Muscle layer of duodenum (tissue), 2 donors: ENCODE measurements around the gene RASGRP3.

Source experiments
- H3K27ac ChIP-seq: one replicate; pipeline ENCODE4 v1.7.0; 2013; ENCODE audit warnings: mild to moderate bottlenecking, low read length
- H3K27me3 ChIP-seq: one replicate; pipeline ENCODE4 v1.7.0; 2013; ENCODE audit warnings: low read depth, mild to moderate bottlenecking, control low read depth, low read length
- H3K36me3 ChIP-seq, 2 donors: one replicate each; pipeline ENCODE4 v1.7.0; 2013; ENCODE audit warnings: low read length in 2 of 2, control low read depth in 1 of 2, mild to moderate bottlenecking in 1 of 2; ENCODE audit not compliant: insufficient read depth in 2 of 2, control insufficient read depth in 1 of 2
- H3K4me1 ChIP-seq, 2 donors: one replicate each; pipeline ENCODE4 v1.7.0; 2013; ENCODE audit warnings: low read length in 2 of 2, mild to moderate bottlenecking in 2 of 2, control low read depth in 1 of 2, moderate library complexity in 1 of 2; ENCODE audit not compliant: insufficient read depth in 2 of 2, control insufficient read depth in 1 of 2
- H3K4me3 ChIP-seq, 2 donors: one replicate each; pipeline ENCODE4 v1.7.0; 2013; ENCODE audit warnings: low read length in 2 of 2, low read depth in 1 of 2, mild to moderate bottlenecking in 1 of 2
- H3K9me3 ChIP-seq, 2 donors: one replicate each; pipeline ENCODE4 v1.7.0; 2013; ENCODE audit warnings: low read length in 2 of 2, control low read depth in 1 of 2, mild to moderate bottlenecking in 1 of 2; ENCODE audit not compliant: control insufficient read depth in 1 of 2
- donor health status: healthy.

Gene RASGRP3

DNA sequence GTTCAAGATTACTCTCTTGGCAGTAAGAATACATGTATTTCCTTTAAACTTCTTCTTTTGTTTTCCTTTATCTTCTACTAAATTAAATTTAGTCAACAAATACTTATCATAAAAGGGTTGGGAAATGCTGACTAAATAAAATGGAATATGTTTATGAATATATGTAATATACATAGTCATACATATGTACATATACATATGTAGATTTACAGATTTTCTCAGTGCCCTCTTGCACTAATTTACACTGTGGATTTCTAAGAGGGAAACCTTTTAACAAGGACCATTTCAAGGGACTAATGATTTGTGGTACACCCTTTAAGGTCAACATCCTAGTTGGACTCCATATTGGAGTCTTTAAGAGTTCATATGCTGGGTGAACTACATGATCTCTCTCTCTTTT is 85.4 kb downstream of the RASGRP3 start:
- Histone ChIP-seq H3K9me3 (no peaks in the 10 kb centered on the region), H3K4me1 (no peaks in the 10 kb centered on the region), H3K36me3 (no peaks in the 10 kb centered on the region), H3K27ac (no peak overlapping the region), H3K4me3 (no peak overlapping the region), H3K27me3 (no peaks in the 10 kb centered on the region)

DNA sequence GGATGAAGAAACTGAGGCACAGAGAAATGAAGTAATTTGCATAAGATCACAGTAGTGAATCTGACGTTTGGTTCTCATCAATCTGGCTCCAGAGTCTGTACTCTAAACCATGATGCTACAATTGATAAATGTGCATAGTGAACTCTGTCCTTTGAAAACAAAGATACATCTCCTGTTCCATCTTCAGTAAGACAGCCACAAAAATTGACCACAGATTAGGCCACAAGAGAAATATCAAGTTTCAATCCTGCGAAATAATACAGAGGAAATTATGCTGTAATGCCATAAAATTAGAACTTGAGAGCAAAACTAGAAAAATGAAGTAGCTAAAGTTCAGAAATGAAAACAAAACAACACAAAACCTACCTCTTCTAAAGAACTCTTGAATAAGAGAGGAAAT is 94.2 kb downstream of the RASGRP3 start:
- no peak overlapping the region for H3K4me3 ChIP-seq
- H3K27me3 ChIP-seq, result no peaks in the 10 kb centered on the region
- no peaks in the 10 kb centered on the region for H3K9me3 ChIP-seq
- no peaks in the 10 kb centered on the region for H3K36me3 ChIP-seq
- H3K27ac ChIP-seq, result no peak overlapping the region
- H3K4me1 ChIP-seq, result no peaks in the 10 kb centered on the region

DNA sequence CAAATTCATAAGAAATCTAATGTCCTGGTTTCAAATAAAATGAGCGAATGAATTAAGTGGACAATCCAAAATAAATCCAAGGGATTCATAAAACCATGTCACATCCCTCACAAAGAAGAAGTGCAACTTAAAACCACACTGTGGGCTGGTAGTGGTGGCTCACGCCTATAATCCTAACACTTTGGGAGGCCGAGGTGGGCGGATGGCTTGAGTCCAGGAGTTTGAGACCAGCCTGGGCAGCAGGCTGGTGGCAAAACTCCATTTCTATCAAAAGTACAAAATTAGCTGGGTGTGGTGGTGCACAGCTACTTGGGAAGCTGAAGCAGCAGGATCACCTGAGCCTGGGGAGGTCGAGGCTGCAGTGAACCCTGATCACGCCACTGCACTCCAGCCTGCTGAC is 97.2 kb downstream of the RASGRP3 start:
- no peak overlapping the region for H3K27ac ChIP-seq
- no peak overlapping the region for H3K4me3 ChIP-seq
- H3K9me3 ChIP-seq, result no peaks in the 10 kb centered on the region
- H3K4me1 ChIP-seq, result no peaks in the 10 kb centered on the region
- H3K27me3 ChIP-seq, result no peaks in the 10 kb centered on the region
- H3K36me3 ChIP-seq, result no peaks in the 10 kb centered on the region

GRCh38 chr2:33577084-33577483 is 100.6 kb downstream of the RASGRP3 start:
- H3K4me1 ChIP-seq, result no peaks in the 10 kb centered on the region
- no peaks in the 10 kb centered on the region for H3K27me3 ChIP-seq
- H3K9me3 ChIP-seq, result no peaks in the 10 kb centered on the region
- H3K4me3 ChIP-seq, result no peak overlapping the region
- no peaks in the 10 kb centered on the region for H3K36me3 ChIP-seq
- H3K27ac ChIP-seq, result no peak overlapping the region

DNA sequence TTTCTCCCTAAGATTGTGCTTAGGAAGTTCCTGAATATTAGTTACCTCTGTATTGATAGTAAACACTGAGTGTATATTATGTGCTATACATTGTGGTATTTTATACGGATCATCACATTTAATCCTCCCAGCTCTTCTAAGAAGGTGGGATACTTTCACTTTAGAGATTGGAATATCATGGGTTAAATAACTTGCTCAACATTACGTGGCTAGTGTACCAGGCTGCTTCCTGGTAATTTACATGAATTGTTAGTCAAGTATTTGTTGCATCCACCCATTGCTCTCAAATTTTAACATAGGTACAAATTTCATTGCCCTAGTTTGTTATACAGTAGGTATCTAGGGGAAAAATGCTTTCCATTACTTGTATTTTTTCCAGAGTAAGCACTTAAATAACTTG is 101.2 kb downstream of the RASGRP3 start:
- H3K4me3 ChIP-seq, result no peak overlapping the region
- no peak overlapping the region for H3K27ac ChIP-seq
- H3K4me1 ChIP-seq, result no peaks in the 10 kb centered on the region
- no peaks in the 10 kb centered on the region for H3K27me3 ChIP-seq
- H3K36me3 ChIP-seq, result no peaks in the 10 kb centered on the region
- no peaks in the 10 kb centered on the region for H3K9me3 ChIP-seq

GRCh38 chr2:33579227-33579626 is 102.8 kb downstream of the RASGRP3 start:
- H3K36me3 ChIP-seq, result peaks cover 0 to 9% of the 10 kb centered on the region in 2 donors
- no peaks in the 10 kb centered on the region for H3K9me3 ChIP-seq
- no peak overlapping the region for H3K4me3 ChIP-seq
- no peaks in the 10 kb centered on the region for H3K27me3 ChIP-seq
- H3K27ac ChIP-seq, result no peak overlapping the region
- H3K4me1 ChIP-seq, result peaks cover 0 to 5% of the 10 kb centered on the region in 2 donors

DNA sequence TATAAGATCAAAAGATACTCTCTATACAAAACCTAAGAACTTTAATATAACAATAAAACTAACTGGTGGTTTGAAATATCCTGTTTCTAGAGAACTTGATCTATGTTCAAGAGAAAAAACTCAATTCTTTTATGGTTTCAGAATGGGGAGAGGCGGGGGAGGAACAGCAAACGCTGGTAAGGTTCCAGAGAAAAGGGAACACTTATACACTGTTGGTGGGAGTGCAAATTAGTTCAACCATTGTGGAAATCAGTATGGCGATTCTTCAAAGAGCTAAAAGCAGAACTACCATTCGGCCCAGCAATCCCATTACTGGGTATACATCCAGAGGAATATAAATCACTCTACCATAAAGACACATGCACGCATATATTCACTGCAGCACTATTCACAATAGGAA is 105.4 kb downstream of the RASGRP3 start:
- no peaks in the 10 kb centered on the region for H3K27me3 ChIP-seq
- H3K4me1 ChIP-seq, result peaks cover 0 to 10% of the 10 kb centered on the region in 2 donors
- no peak overlapping the region for H3K27ac ChIP-seq
- no peaks in the 10 kb centered on the region for H3K9me3 ChIP-seq
- H3K36me3 ChIP-seq, result peaks cover 14 to 23% of the 10 kb centered on the region in 2 donors
- no peak overlapping the region for H3K4me3 ChIP-seq

- no peak overlapping the region for H3K4me3 ChIP-seq
- H3K27me3 ChIP-seq, result no peaks in the 10 kb centered on the region
- H3K36me3 ChIP-seq, result peaks cover 19 to 29% of the 10 kb centered on the region in 2 donors
- H3K9me3 ChIP-seq, result no peaks in the 10 kb centered on the region
- peaks cover 0 to 11% of the 10 kb centered on the region in 2 donors for H3K4me1 ChIP-seq
- H3K27ac ChIP-seq, result no peak overlapping the region
These were observed 106.9 kb downstream of the RASGRP3 start for GRCh38 chr2:33583194-33583938.

DNA sequence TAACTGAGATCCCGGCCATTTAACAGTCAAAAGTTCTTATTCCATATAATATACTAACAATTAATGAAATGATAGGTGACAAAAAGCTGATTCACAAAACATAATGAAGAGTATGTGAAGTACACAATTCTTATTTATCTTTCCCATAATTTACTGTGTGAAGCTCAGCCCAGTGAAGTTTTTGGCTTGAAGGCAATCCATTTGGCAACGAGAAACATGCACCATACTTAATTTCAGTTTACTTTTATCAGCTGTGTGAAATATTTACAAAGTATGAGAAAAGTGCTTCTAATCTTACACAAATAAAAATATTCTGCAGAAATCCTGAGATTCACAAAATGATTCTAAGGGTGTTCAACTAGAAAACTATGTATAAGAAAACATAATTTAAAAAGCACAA is 110.3 kb downstream of the RASGRP3 start:
- H3K27ac ChIP-seq, result no peak overlapping the region
- peaks cover 7 to 27% of the 10 kb centered on the region in 2 donors for H3K4me1 ChIP-seq
- no peaks in the 10 kb centered on the region for H3K9me3 ChIP-seq
- peaks cover 19 to 40% of the 10 kb centered on the region in 2 donors for H3K36me3 ChIP-seq
- H3K4me3 ChIP-seq, result no peak overlapping the region
- H3K27me3 ChIP-seq, result no peaks in the 10 kb centered on the region

GRCh38 chr2:33588232-33588631 is 111.8 kb downstream of the RASGRP3 start:
- peaks cover 7 to 23% of the 10 kb centered on the region in 2 donors for H3K4me1 ChIP-seq
- H3K27ac ChIP-seq, result no peak overlapping the region
- H3K4me3 ChIP-seq, result no peak overlapping the region
- H3K9me3 ChIP-seq, result no peaks in the 10 kb centered on the region
- no peaks in the 10 kb centered on the region for H3K27me3 ChIP-seq
- peaks cover 24 to 48% of the 10 kb centered on the region in 2 donors for H3K36me3 ChIP-seq

DNA sequence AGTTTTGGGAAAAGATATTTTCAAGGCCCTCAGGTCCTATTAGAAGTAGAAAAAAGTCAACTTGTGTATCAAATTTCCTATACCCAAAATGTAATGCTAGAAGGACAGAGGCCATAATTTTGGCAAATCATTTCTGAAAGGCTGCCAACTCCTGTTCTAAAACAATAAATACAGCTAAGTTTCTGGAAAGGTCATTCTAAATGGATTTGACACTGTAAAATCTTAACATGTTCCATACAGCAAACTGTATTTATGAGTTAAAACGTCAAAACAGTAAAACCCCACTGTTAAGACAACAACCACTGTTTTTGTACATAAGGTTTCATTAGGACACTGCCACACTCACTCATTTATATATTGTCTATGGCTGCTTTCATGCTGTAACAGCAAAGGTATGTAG is 113.0 kb downstream of the RASGRP3 start:
- no peaks in the 10 kb centered on the region for H3K27me3 ChIP-seq
- peaks cover 7 to 22% of the 10 kb centered on the region in 2 donors for H3K4me1 ChIP-seq
- no peak overlapping the region for H3K4me3 ChIP-seq
- H3K27ac ChIP-seq, result peak overlapping the region; percentile 14
- H3K36me3 ChIP-seq, result peaks cover 33 to 45% of the 10 kb centered on the region in 2 donors
- no peaks in the 10 kb centered on the region for H3K9me3 ChIP-seq

GRCh38 chr2:33595385-33595784 is 118.9 kb downstream of the RASGRP3 start:
- Histone ChIP-seq H3K27ac (no peak overlapping the region), H3K36me3 (peaks cover 22 to 28% of the 10 kb centered on the region in 2 donors), H3K9me3 (no peaks in the 10 kb centered on the region), H3K27me3 (no peaks in the 10 kb centered on the region), H3K4me1 (peaks cover 8 to 21% of the 10 kb centered on the region in 2 donors), H3K4me3 (no peak overlapping the region)
